Suprapubic skin (tissue), 4 donors: Measurements from ENCODE around the gene PTPRN2.

Experiments
- EP300 ChIP-seq: sonication (generic); formaldehyde crosslinking; IDR thresholded peaks from one replicate; pipeline ENCODE4 v1.6.1; 2017; ENCODE audit warnings: antibody characterized with exemption
- POLR2A ChIP-seq, 2 donors: fragments of 450-650 bp; IDR thresholded peaks; one replicate each; pipeline ENCODE4 v1.6.1; 2017; ENCODE audit warnings: antibody characterized with exemption in 2 of 2, mild to moderate bottlenecking in 2 of 2, moderate library complexity in 2 of 2
- POLR2AphosphoS5 ChIP-seq, 3 donors: sonication (generic); formaldehyde crosslinking; IDR thresholded peaks; one replicate each; pipeline ENCODE4 v1.6.1; 2017; ENCODE audit warnings: antibody characterized with exemption in 3 of 3
- TF ChIP-seq, protein P1 (sequence below), 2 donors: fragments of 200-600 bp in 1 of 2; fragments of 450-650 bp in 1 of 2; sonication (generic) in 1 of 2; IDR thresholded peaks; one replicate each; pipeline ENCODE4 v1.5.1; 2016 to 2019; ENCODE audit warnings: antibody characterized with exemption in 2 of 2, mild to moderate bottlenecking in 1 of 2, moderate library complexity in 1 of 2

GRCh38 chr7:157938211-157938610, 649.4 kb downstream of the PTPRN2 start:
- TF ChIP-seq, protein P1, sequence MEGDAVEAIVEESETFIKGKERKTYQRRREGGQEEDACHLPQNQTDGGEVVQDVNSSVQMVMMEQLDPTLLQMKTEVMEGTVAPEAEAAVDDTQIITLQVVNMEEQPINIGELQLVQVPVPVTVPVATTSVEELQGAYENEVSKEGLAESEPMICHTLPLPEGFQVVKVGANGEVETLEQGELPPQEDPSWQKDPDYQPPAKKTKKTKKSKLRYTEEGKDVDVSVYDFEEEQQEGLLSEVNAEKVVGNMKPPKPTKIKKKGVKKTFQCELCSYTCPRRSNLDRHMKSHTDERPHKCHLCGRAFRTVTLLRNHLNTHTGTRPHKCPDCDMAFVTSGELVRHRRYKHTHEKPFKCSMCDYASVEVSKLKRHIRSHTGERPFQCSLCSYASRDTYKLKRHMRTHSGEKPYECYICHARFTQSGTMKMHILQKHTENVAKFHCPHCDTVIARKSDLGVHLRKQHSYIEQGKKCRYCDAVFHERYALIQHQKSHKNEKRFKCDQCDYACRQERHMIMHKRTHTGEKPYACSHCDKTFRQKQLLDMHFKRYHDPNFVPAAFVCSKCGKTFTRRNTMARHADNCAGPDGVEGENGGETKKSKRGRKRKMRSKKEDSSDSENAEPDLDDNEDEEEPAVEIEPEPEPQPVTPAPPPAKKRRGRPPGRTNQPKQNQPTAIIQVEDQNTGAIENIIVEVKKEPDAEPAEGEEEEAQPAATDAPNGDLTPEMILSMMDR (IDR thresholded peaks at IDR 0.05) = no peak
- TF ChIP-seq POLR2A (IDR thresholded peaks at IDR 0.05) (no peak), POLR2AphosphoS5 (IDR thresholded peaks at IDR 0.05) (no peak), EP300 (no peak)
